Measurements from ENCODE around the gene STXBP5L. TPM values are rescaled to one million over a fixed set of nuclear protein-coding genes. Genes with fewer than 3 reads are reported as not detected.

STXBP5L gene
- 1.7 to 2.5 TPM (median 1.7 TPM) in 3 replicates for total RNA-seq

DNA sequence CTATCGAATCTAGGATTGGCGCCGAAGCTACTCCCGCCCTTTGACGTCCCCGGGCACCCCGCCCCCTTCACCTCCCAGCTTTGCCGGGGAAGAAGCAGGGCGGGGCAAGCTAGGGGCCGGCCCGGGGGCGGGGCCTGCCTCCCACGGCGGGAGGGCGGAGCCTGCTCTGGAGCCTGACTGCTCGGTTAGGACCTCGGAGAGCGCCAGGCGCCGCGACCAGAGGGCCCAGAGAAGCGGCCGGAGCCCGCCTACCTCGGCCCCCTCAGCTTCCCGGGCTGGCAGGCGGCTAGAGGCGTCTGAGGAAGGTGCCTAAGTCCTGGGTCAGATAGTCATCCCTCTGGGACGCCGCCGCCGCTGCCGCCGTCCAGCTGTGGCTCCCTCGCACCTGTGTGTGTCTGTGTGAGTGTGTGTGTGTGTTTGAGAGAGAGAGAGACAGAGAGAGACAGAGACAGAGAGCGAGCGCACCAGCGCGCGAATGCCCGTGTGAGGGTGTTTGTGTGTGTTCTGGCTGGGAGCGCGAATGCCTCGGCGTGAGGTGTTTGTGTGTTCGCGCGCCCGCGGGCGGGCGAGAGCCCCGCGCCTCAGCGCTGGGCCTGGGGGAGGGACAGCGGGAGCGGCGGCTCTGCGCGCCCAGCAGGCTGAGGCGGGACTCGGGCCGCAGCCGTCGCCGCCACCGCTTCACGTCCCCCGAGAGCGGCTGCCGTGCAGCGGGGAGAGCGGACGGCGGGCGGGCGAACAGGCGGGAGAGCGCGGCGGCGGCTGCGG lies at the start of gene STXBP5L:
TSS of gene STXBP5L (plus strand) at position 176 of the 765 bp plus-strand sequence. CDS start 1,374 bp downstream, outside the sequence.
- peak within 1 kb of the TSS; percentile 59 for H3K27ac Mint-ChIP-seq
- TF ChIP-seq, protein P1, sequence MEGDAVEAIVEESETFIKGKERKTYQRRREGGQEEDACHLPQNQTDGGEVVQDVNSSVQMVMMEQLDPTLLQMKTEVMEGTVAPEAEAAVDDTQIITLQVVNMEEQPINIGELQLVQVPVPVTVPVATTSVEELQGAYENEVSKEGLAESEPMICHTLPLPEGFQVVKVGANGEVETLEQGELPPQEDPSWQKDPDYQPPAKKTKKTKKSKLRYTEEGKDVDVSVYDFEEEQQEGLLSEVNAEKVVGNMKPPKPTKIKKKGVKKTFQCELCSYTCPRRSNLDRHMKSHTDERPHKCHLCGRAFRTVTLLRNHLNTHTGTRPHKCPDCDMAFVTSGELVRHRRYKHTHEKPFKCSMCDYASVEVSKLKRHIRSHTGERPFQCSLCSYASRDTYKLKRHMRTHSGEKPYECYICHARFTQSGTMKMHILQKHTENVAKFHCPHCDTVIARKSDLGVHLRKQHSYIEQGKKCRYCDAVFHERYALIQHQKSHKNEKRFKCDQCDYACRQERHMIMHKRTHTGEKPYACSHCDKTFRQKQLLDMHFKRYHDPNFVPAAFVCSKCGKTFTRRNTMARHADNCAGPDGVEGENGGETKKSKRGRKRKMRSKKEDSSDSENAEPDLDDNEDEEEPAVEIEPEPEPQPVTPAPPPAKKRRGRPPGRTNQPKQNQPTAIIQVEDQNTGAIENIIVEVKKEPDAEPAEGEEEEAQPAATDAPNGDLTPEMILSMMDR (IDR thresholded peaks at IDR 0.05; ENCODE audit: unreplicated experiment): no peak
- peaks cover 11% of the 10 kb centered on the region for H3K4me1 Mint-ChIP-seq
- peak within 1 kb of the TSS; percentile 89 for H3K4me3 Mint-ChIP-seq
- no peaks in the 10 kb centered on the region for H3K36me3 Mint-ChIP-seq
- H3K9me3 Mint-ChIP-seq: no peaks in the 10 kb centered on the region
- peak; percentile 54 to 85 for DNase-seq (ENCODE audit: low spot score in 2 of 2, unreplicated experiment in 2 of 2)
- peaks cover 71% of the 10 kb centered on the region for H3K27me3 Mint-ChIP-seq (ENCODE audit: low read depth)

DNA sequence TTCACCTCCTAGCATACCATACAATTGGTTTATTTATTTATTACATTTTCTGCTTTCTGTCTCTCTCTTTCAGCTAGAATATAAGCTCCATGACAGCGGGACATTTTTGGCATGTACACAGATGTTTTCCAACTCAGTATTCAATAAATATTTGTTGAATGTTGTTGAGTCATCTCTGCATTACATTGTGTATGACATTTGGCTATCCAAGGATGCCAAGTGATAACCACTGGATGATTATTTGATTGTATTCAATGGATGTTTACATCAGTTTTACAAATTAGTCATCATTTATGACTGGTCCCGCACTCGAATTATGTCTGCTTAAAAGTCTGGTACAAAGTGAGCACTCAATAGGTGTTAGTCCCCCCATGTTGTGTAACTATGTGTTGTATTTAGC lies 49.5 kb upstream of the STXBP5L start:
- Mint-ChIP-seq H3K27me3 (ENCODE audit: low read depth) (peaks cover 5% of the 10 kb centered on the region), H3K4me3 (no peak overlapping the region), H3K36me3 (no peaks in the 10 kb centered on the region), H3K27ac (no peak overlapping the region), H3K4me1 (peaks cover 9% of the 10 kb centered on the region), H3K9me3 (no peaks in the 10 kb centered on the region)
- TF ChIP-seq, protein P1 (IDR thresholded peaks at IDR 0.05; ENCODE audit: unreplicated experiment): no peak
- no peak for DNase-seq (ENCODE audit: low spot score in 2 of 2, unreplicated experiment in 2 of 2)

DNA sequence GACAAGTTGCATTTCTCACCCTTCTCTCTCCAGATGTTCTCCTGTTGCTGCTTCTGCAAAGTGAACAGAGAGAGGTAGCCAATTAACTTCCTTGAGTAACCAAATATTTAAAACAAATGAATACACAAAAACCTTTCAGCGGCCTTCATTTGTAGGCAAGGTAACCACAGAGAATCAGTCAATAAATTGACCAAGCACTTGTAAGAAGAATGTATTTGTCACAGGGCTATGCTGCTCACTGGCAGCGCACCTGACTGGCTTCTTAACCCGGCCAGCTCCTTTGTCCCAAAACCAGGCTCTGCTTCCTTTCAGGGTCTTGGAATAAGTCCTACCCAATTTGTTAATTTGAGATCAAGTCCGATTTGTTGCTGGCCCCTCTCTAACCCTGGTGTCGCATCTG lies 43.5 kb upstream of the STXBP5L start:
- H3K4me1 Mint-ChIP-seq: no peaks in the 10 kb centered on the region
- TF ChIP-seq, protein P1 (IDR thresholded peaks at IDR 0.05; ENCODE audit: unreplicated experiment): no peak
- H3K27me3 Mint-ChIP-seq (ENCODE audit: low read depth): peaks cover 5% of the 10 kb centered on the region
- peaks cover 4% of the 10 kb centered on the region for H3K9me3 Mint-ChIP-seq
- no peak overlapping the region for H3K27ac Mint-ChIP-seq
- H3K4me3 Mint-ChIP-seq: no peak overlapping the region
- DNase-seq (ENCODE audit: low spot score in 2 of 2, unreplicated experiment in 2 of 2): no peak
- no peaks in the 10 kb centered on the region for H3K36me3 Mint-ChIP-seq

DNA sequence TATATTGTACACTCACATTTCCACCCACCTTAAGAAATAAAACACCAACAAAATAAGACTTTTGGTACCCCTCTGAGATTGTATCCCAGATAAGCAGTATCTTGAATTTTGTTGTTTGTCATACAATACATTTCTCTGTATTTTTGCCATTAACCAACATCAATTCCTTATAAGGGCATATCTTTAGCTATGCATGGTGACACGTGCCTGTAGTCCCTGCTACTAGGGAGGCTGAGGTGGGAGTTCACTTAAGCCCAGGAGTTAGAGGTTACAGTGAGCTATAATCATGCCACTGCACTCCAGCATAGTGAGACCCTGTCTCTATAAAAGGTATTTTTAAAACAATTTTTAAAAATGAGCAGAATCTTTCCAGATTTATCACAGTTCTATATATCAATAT lies 32.5 kb upstream of the STXBP5L start:
- no peaks in the 10 kb centered on the region for H3K4me1 Mint-ChIP-seq

DNA sequence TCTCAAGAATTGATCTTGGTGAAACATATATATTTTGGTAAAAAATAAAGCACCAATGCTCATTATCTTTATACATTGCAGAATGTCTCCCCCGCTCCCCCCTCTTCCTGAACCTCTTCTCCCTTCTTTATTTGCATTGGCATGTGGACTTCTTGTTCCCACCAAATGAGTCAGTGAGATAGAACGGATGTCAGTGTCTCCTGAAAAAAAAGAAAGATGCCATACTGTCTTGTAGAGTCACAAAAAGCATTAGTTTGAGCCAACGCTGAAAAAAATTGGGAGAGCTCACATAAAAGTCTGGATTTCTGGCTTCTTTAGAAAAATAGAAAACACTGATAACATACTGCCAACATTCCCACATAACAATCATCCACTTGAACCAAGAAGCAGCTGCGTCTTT lies 32.0 kb upstream of the STXBP5L start:
- Mint-ChIP-seq H3K4me3 (no peak overlapping the region), H3K27ac (no peak overlapping the region)

More for the DNA sequence above, 32.5 kb upstream of the STXBP5L start:
- Mint-ChIP-seq H3K27me3 (ENCODE audit: low read depth) (no peaks in the 10 kb centered on the region), H3K9me3 (no peaks in the 10 kb centered on the region), H3K27ac (no peak overlapping the region), H3K36me3 (no peaks in the 10 kb centered on the region), H3K4me3 (no peak overlapping the region)
- TF ChIP-seq, protein P1 (IDR thresholded peaks at IDR 0.05; ENCODE audit: unreplicated experiment): no peak
- DNase-seq (ENCODE audit: low spot score in 2 of 2, unreplicated experiment in 2 of 2): no peak

More for the DNA sequence above, 32.0 kb upstream of the STXBP5L start:
- Mint-ChIP-seq H3K36me3 (no peaks in the 10 kb centered on the region), H3K9me3 (no peaks in the 10 kb centered on the region), H3K4me1 (no peaks in the 10 kb centered on the region), H3K27me3 (ENCODE audit: low read depth) (no peaks in the 10 kb centered on the region)
- DNase-seq (ENCODE audit: low spot score in 2 of 2, unreplicated experiment in 2 of 2): no peak
- TF ChIP-seq, protein P1 (IDR thresholded peaks at IDR 0.05; ENCODE audit: unreplicated experiment): no peak

Measured in mesothelial cell of epicardium (in vitro differentiated cells).